Nephron (organoid): ENCODE measurements around the gene CREB5.

ENCODE experiments used
- H3K27ac Mint-ChIP-seq, 3 experiments: 2 replicates each; pipeline ENCODE4 v1.8.0; 2020; ENCODE audit warnings: mixed read lengths in 3 of 3, mild to moderate bottlenecking in 2 of 3, moderate library complexity in 1 of 3
- H3K27me3 Mint-ChIP-seq: 2 replicates; pipeline ENCODE4 v1.8.0; 2021; ENCODE audit warnings: low read depth, mild to moderate bottlenecking, moderate library complexity, mixed read lengths
- H3K36me3 Mint-ChIP-seq: 2 replicates; pipeline ENCODE4 v1.8.0; 2020; ENCODE audit warnings: low read depth, mixed read lengths
- H3K4me1 Mint-ChIP-seq: 2 replicates; pipeline ENCODE4 v1.8.0; 2020; ENCODE audit warnings: mixed read lengths
- H3K4me3 Mint-ChIP-seq, 3 experiments: 2 replicates each; pipeline ENCODE4 v1.8.0; 2020; ENCODE audit warnings: mild to moderate bottlenecking in 3 of 3, mixed read lengths in 3 of 3, moderate library complexity in 2 of 3
- H3K9me3 Mint-ChIP-seq: 2 replicates; pipeline ENCODE4 v1.8.0; 2020; ENCODE audit warnings: mixed read lengths
- CTCF ChIP-seq, 3 experiments: fragments of 200-600 bp; sonication (generic); IDR thresholded peaks; one replicate each; pipeline ENCODE4 v1.5.0; 2021; ENCODE audit warnings: antibody characterized with exemption in 3 of 3; ENCODE audit not compliant: unreplicated experiment in 3 of 3

Gene CREB5

GRCh38 chr7:28804157-28804556 lies 391.8 kb downstream of the CREB5 start:
- Mint-ChIP-seq H3K27ac (no peak overlapping the region), H3K9me3 (no peaks in the 10 kb centered on the region)
- TF ChIP-seq CTCF (IDR thresholded peaks at IDR 0.05; ENCODE audit: unreplicated experiment in 3 of 3), result no peak

GRCh38 chr7:28804990-28805389 lies 392.7 kb downstream of the CREB5 start:
- Mint-ChIP-seq H3K27me3 (no peaks in the 10 kb centered on the region), H3K4me3 (no peak overlapping the region), H3K4me1 (no peaks in the 10 kb centered on the region), H3K36me3 (peaks cover 23% of the 10 kb centered on the region), H3K27ac (no peak overlapping the region), H3K9me3 (no peaks in the 10 kb centered on the region)
- TF ChIP-seq CTCF (IDR thresholded peaks at IDR 0.05; ENCODE audit: unreplicated experiment in 3 of 3), result no peak

More at GRCh38 chr7:28804157-28804556, 391.8 kb downstream of the CREB5 start:
- Mint-ChIP-seq H3K4me1 (peaks cover 5% of the 10 kb centered on the region), H3K27me3 (no peaks in the 10 kb centered on the region), H3K36me3 (peaks cover 23% of the 10 kb centered on the region), H3K4me3 (no peak overlapping the region)

GRCh38 chr7:28806841-28807240 lies 394.5 kb downstream of the CREB5 start:
- no peak overlapping the region for H3K4me3 Mint-ChIP-seq
- no peak overlapping the region for H3K27ac Mint-ChIP-seq
- no peaks in the 10 kb centered on the region for H3K27me3 Mint-ChIP-seq
- peaks cover 23% of the 10 kb centered on the region for H3K36me3 Mint-ChIP-seq
- TF ChIP-seq CTCF (IDR thresholded peaks at IDR 0.05; ENCODE audit: unreplicated experiment in 3 of 3), result no peak
- no peaks in the 10 kb centered on the region for H3K9me3 Mint-ChIP-seq
- peaks cover under 1% of the 10 kb centered on the region for H3K4me1 Mint-ChIP-seq

- Mint-ChIP-seq H3K4me3 (no peak overlapping the region), H3K27ac (no peak overlapping the region), H3K4me1 (peaks cover 7% of the 10 kb centered on the region), H3K9me3 (no peaks in the 10 kb centered on the region), H3K36me3 (peaks cover 23% of the 10 kb centered on the region), H3K27me3 (no peaks in the 10 kb centered on the region)
- no peak for TF ChIP-seq CTCF (IDR thresholded peaks at IDR 0.05; ENCODE audit: unreplicated experiment in 3 of 3)
These were observed 395.2 kb downstream of the CREB5 start for GRCh38 chr7:28807396-28807994.

GRCh38 chr7:28808796-28809533 lies 396.6 kb downstream of the CREB5 start:
- TF ChIP-seq CTCF (IDR thresholded peaks at IDR 0.05; ENCODE audit: unreplicated experiment in 3 of 3), result no peak
- H3K27me3 Mint-ChIP-seq, result no peaks in the 10 kb centered on the region
- H3K4me3 Mint-ChIP-seq, result no peak overlapping the region
- H3K36me3 Mint-ChIP-seq, result peaks cover 23% of the 10 kb centered on the region
- no peak overlapping the region for H3K27ac Mint-ChIP-seq
- peaks cover 22% of the 10 kb centered on the region for H3K4me1 Mint-ChIP-seq
- H3K9me3 Mint-ChIP-seq, result no peaks in the 10 kb centered on the region

GRCh38 chr7:28811008-28811407 lies 398.7 kb downstream of the CREB5 start:
- Mint-ChIP-seq H3K9me3 (no peaks in the 10 kb centered on the region), H3K4me1 (peaks cover 27% of the 10 kb centered on the region), H3K36me3 (peaks cover 9% of the 10 kb centered on the region), H3K27ac (no peak overlapping the region), H3K4me3 (no peak overlapping the region), H3K27me3 (no peaks in the 10 kb centered on the region)
- no peak for TF ChIP-seq CTCF (IDR thresholded peaks at IDR 0.05; ENCODE audit: unreplicated experiment in 3 of 3)
